SU-DHL-6 (cell line): ENCODE measurements around the gene L3HYPDH.

Experiments used
- H2AFZ ChIP-seq: fragments of 200-600 bp; sonication (generic); 2 replicates; pipeline ENCODE4 v1.6.1; 2014; ENCODE audit warnings: low read depth, mild to moderate bottlenecking, moderate library complexity, mixed read lengths, antibody characterized with exemption, low read length; ENCODE audit not compliant: severe bottlenecking
- H3F3A ChIP-seq: fragments of 200-600 bp; shearing (Covaris generic); 2 replicates; pipeline ENCODE4 v1.6.0; 2016; ENCODE audit warnings: antibody characterized with exemption, mild to moderate bottlenecking; ENCODE audit not compliant: insufficient read depth
- H3K27ac ChIP-seq: fragments of 200-600 bp; sonication (generic); 2 replicates; pipeline ENCODE4 v1.5.1; 2016; ENCODE audit warnings: low read depth, mild to moderate bottlenecking, low read length, moderate library complexity, mixed read lengths
- H3K27me3 ChIP-seq: fragments of 200-600 bp; sonication (generic), shearing (Covaris generic); 2 replicates; pipeline ENCODE4 v1.6.0; 2014; ENCODE audit warnings: mild to moderate bottlenecking, low read length
- H3K36me3 ChIP-seq: fragments of 200-600 bp; sonication (generic); 2 replicates; pipeline ENCODE4 v1.6.1; 2014; ENCODE audit warnings: mild to moderate bottlenecking, low read length, mixed read lengths
- H3K4me2 ChIP-seq: fragments of 300-600, 200-600 bp; shearing (Covaris generic), sonication (generic); 2 replicates; pipeline ENCODE4 v1.6.0; 2014; ENCODE audit warnings: low read length, low read depth, mild to moderate bottlenecking; ENCODE audit not compliant: poor library complexity, severe bottlenecking
- H3K4me3 ChIP-seq: fragments of 200-600 bp; sonication (generic); 2 replicates; pipeline ENCODE4 v1.5.1; 2014; ENCODE audit warnings: antibody characterized with exemption, low read length, mild to moderate bottlenecking, mixed read lengths; ENCODE audit not compliant: insufficient read depth, poor library complexity, severe bottlenecking
- H3K79me2 ChIP-seq: fragments of 200-600 bp; sonication (generic); 2 replicates; pipeline ENCODE4 v1.6.1; 2014; ENCODE audit warnings: mild to moderate bottlenecking, low read length, moderate library complexity; ENCODE audit not compliant: insufficient read depth
- H3K9ac ChIP-seq: fragments of 200-600 bp; sonication (generic); 2 replicates; pipeline ENCODE4 v1.7.0; 2014; ENCODE audit warnings: mild to moderate bottlenecking, low read length
- H3K9me2 ChIP-seq: fragments of 200-600 bp; sonication (generic); replicated peaks from 2 replicates; pipeline ENCODE4 v1.6.1; 2014; ENCODE audit warnings: low read length; ENCODE audit not compliant: insufficient read depth
- H3K9me3 ChIP-seq: fragments of 200-600 bp; sonication (generic); 2 replicates; pipeline ENCODE4 v1.6.1; 2014; ENCODE audit warnings: low read length, mixed read lengths; ENCODE audit not compliant: insufficient read depth
- H4K20me1 ChIP-seq: fragments of 200-600 bp; sonication (generic); 2 replicates; pipeline ENCODE4 v1.6.1; 2014; ENCODE audit warnings: low read depth, mild to moderate bottlenecking, antibody characterized with exemption, low read length, moderate library complexity, mixed read lengths
- CTCF ChIP-seq: fragments of 200-600 bp; sonication (generic); IDR thresholded peaks from one replicate; pipeline ENCODE4 v1.5.1; 2017; ENCODE audit warnings: antibody characterized with exemption, mild to moderate bottlenecking, low read length, moderate library complexity; ENCODE audit not compliant: insufficient read depth, poor library complexity, severe bottlenecking
- EZH2phosphoT487 ChIP-seq: fragments of 200-600 bp; sonication (generic), shearing (Covaris generic); conservative IDR thresholded peaks from 2 replicates; pipeline ENCODE4 v1.6.1; 2018; ENCODE audit warnings: mild to moderate bottlenecking, antibody characterized with exemption, low read length, moderate library complexity, mixed read lengths

L3HYPDH gene

GRCh38 chr14:59435101-59435500, 49.1 kb downstream of the L3HYPDH start:
- H3K79me2 ChIP-seq = no peaks in the 10 kb centered on the region
- no peaks in the 10 kb centered on the region for H3K9me2 ChIP-seq
- no peak overlapping the region for H2AFZ ChIP-seq
- H3K27ac ChIP-seq = no peak overlapping the region
- H3K4me2 ChIP-seq = no peak overlapping the region
- no peaks in the 10 kb centered on the region for H4K20me1 ChIP-seq
- H3K36me3 ChIP-seq = no peaks in the 10 kb centered on the region
- no peaks in the 10 kb centered on the region for H3F3A ChIP-seq
- H3K4me3 ChIP-seq = no peak overlapping the region
- H3K9me3 ChIP-seq = no peaks in the 10 kb centered on the region
- TF ChIP-seq EZH2phosphoT487 = no peak
- no peak for TF ChIP-seq CTCF
- H3K9ac ChIP-seq = no peak overlapping the region
- no peaks in the 10 kb centered on the region for H3K27me3 ChIP-seq

GRCh38 chr14:59429790-59430189, 54.4 kb downstream of the L3HYPDH start:
- no peaks in the 10 kb centered on the region for H3K9me2 ChIP-seq
- TF ChIP-seq EZH2phosphoT487 = no peak
- TF ChIP-seq CTCF = no peak
- H3K27me3 ChIP-seq = no peaks in the 10 kb centered on the region
- no peaks in the 10 kb centered on the region for H3K36me3 ChIP-seq
- no peaks in the 10 kb centered on the region for H3K9me3 ChIP-seq
- no peaks in the 10 kb centered on the region for H4K20me1 ChIP-seq
- no peaks in the 10 kb centered on the region for H3K79me2 ChIP-seq
- H3K9ac ChIP-seq = no peak overlapping the region
- no peak overlapping the region for H3K27ac ChIP-seq
- H3F3A ChIP-seq = no peaks in the 10 kb centered on the region
- H3K4me3 ChIP-seq = no peak overlapping the region
- H3K4me2 ChIP-seq = no peak overlapping the region
- H2AFZ ChIP-seq = no peak overlapping the region

GRCh38 chr14:59428581-59429012, 55.6 kb downstream of the L3HYPDH start:
- no peak overlapping the region for H2AFZ ChIP-seq
- H3K9me3 ChIP-seq = no peaks in the 10 kb centered on the region

More at GRCh38 chr14:59428581-59429012, 55.6 kb downstream of the L3HYPDH start:
- Histone ChIP-seq H3K27me3 (no peaks in the 10 kb centered on the region), H3K36me3 (no peaks in the 10 kb centered on the region), H3K9ac (no peak overlapping the region), H3F3A (no peaks in the 10 kb centered on the region), H4K20me1 (no peaks in the 10 kb centered on the region), H3K4me2 (no peak overlapping the region), H3K4me3 (no peak overlapping the region), H3K79me2 (no peaks in the 10 kb centered on the region), H3K9me2 (no peaks in the 10 kb centered on the region), H3K27ac (no peak overlapping the region)
- TF ChIP-seq EZH2phosphoT487 = no peak
- TF ChIP-seq CTCF = no peak
